ENCODE data around the gene VWA1.
"Not testable (repeated sequence)": the region's sequence is repeated elsewhere in the genome, so short reads cannot be mapped to it uniquely, and the experiment has no call there.

The VWA1 gene

DNA sequence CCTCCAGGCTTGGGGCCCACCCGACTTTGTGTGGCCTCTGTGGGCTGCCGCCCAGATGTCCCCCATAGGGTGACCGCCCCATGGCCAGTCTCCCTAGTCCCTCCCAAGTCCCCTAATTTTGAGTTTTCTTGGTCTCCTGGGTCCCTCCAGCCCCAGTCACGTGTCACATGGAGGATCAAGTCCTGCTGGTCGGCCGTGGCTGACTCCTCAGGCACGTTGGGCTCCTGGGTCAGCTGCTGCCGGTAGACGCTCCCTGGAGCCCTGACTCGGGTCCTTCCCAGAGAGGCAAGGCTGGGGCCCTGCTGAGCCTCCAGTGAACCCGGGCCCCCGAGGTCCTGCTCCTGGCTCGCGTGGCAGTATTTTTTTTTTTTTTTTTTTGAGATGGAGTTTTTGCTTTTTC is 24.2 kb downstream of the VWA1 start:
- not testable (repeated sequence) for DNase-seq

DNA sequence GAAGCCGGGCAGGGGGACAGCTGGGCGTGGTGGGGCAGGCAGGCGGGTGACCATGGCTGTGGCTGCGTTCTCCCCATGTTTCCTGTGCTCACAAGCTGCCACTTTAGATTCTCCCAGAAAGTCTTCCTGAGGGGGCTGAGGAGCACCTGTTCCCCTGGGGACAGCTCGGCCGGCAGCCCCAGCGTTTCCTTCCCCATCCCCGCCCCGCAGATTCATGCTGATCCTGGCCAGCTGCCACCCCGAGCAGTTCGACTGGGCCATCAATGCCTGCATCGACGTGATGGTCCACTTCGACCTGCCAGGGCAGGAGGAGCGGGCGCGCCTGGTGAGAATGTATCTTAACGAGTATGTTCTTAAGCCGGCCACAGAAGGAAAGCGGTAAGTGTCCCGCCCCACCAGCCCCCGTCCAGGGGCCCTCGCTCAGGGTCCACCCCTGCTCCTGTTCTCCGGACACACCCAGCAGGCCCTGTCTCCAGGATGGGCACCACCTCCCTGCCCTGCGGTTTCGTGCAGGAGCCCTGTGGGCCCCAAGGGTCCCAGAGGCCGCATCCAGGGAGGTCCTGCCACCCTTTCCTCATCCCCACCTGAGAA is 25.1 kb downstream of the VWA1 start:
- no peak for DNase-seq

DNA sequence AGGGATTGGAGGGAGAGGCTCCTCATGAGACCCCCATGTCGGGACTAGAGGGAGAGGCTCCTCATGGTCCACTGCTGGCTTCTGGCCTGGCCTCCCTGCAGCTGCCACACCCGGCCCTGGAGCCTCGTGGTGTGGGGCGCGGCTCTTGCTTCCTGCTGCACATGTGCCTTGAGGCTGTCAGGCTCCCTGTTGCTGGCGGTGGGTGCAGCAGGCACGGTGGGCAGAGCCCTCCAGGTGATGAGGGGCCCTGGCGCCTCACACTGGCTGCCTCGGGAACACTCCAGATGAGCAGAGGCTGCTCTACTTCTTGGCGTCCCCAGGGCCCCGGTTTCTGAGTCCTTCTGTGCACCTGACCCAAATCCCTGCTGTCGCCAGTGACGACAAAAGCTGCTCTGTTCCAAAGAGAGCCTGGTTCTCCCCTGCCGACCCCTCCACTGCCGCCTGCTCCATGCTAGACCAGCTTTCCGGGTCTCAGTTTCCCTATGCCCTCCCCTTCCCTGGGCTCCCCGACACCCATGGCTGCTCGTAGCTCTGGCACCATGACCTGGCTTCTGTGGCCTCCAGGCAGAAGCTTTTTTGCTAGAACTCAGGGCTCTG is 26.3 kb downstream of the VWA1 start:
- DNase-seq = no peak

DNA sequence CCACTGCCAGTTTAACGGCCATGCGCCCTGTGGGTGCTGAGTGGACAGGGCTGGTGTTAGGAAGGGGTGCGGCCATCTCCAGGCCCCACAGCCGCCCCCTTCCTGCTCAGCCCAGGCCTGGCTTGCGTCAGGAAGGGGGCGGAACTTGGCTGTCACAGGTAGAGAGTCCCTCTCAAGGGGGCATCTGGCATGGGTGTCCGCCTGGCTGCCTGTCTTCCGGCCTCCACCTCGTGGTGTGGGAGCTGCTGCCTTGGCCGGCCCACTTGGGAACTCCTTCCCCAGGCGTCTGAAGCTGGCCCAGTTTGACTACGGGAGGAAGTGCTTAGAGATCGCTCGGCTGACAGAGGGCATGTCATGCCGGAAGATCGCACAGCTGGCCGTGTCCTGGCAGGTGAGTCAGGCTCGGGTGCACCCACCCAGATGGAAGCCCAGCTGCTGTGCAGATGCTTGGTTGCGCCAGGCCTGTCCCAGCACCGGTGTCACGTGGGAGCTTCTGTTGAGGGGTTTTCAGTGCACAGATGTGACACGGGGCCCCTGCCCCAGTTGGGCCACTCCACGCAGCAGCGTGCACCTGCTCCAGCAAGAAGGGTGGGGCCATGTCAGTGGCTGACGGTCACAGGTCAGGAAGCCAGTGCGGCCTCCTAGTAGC is 27.0 kb downstream of the VWA1 start:
- DNase-seq = no peak

DNA sequence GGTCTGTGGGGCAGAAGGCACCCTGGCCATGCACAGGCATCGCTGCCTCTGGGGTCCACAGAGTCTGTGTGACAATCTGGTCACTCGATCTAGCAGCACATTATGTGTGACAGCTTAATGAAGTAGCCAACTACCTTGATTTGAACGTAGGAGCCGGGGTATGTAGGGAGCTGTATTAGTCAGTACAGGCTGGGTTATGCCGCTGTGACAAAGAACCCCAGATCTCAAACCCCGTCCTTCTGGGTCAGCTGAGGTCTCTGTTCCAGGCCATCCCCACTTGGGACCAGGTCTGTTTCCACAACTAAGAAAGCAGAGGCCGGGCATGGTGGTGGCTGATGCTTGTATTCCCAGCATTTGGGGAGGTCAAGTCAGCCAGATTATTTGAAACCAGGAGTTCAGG is 27.8 kb downstream of the VWA1 start:
- DNase-seq = no peak

DNA sequence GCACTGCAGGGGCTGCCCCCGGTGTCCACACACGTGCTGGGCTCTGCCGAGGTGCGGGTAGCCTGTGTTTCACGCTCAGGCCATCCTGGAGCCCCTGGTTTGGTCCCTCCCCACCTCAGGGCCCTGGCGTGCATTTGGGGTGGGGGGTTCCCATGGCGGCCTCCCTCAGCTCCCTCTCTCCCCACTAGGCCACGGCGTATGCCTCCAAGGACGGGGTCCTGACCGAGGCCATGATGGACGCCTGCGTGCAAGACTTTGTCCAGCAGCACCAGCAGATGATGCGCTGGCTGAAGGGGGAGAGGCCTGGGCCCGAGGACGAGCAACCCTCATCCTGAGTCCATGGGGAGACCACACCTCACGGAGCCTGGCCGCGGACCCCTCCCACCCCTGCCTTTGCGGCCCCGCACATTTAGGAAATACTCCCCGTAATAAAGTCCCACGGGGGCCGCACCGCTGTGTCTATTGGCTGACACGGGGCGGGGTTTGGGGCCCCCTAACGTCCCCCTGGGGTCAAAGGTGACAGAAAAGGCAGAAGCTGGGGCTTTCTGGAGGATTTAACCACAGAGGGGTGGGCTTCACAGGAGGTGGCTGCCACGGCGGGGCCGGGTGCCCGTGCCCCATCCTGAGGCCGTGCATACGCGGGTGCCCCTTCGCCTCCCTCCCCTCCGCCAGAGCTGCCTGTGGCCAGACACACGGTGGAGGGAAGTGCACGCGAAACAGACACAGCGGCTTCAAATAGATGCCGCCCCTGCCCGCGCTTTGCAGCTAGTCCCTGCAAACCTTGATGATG is 32.9 kb downstream of the VWA1 start:
- not testable (repeated sequence) for DNase-seq

DNA sequence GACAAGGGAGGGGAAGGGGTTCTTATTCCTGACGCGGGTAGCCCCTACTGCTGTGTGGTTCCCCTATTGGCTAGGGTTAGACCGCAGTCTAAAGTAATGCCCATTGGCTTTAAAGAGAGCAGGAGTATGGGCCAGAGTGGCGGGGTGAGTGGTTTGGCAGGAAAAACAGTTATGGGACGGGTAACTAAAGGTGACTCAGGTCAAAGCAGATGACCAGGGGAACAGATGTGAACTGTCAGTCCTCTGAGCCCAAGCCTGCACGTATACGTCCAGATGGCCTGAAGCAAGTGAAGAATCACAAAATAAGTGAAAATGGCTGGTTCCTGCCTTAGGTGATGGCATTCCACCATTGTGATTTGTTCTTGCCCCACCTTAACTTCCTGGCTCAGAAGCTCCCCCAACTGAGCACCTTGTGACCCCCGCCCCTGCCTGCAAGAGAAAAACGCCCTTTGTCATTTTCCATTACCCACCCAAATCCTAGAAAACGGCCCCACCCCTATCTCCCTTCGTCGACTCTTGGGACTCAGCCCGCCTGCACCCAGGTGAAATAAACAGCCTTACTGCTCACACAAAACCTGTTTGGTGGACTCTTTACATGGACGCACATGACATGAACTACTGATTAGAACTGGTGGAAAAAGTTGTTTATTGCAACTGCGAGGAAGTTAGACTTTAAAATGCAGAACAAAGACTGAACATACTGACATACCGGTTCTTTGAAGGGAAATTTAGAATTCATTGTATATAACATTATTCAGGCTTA is 35.3 kb downstream of the VWA1 start:
- no peak for DNase-seq

DNA sequence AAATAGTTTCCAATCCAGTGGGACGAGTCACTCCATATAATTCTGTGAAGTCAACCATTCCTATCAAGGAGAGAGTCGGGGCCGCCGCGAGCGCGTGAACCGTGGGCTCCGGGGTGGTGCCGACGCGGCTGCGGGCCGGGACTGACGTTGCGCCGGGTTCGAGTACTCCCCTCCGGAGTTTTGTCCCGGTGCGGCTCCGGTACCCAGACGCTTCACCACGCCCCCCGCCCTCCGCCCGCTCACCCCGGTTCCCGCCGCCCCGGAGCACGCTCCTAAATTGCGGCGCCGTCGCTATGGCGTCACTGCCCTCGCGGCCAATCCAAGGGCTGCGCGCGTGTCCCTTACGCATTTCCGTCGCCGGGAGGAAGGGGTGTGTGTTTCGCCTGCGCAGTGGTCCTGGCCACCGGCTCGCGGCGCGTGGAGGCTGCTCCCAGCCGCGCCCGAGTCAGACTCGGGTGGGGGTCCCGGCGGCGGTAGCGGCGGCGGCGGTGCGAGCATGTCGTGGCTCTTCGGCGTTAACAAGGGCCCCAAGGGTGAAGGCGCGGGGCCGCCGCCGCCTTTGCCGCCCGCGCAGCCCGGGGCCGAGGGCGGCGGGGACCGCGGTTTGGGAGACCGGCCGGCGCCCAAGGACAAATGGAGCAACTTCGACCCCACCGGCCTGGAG is 36.0 kb downstream of the VWA1 start, which contains the start of gene ATAD3B:
Gene ATAD3B, plus strand, starts transcription at position 377 of the 664 bp plus-strand sequence. Its CDS starts 120 bp downstream, at position 497.
- peak; percentile 89 for DNase-seq

DNA sequence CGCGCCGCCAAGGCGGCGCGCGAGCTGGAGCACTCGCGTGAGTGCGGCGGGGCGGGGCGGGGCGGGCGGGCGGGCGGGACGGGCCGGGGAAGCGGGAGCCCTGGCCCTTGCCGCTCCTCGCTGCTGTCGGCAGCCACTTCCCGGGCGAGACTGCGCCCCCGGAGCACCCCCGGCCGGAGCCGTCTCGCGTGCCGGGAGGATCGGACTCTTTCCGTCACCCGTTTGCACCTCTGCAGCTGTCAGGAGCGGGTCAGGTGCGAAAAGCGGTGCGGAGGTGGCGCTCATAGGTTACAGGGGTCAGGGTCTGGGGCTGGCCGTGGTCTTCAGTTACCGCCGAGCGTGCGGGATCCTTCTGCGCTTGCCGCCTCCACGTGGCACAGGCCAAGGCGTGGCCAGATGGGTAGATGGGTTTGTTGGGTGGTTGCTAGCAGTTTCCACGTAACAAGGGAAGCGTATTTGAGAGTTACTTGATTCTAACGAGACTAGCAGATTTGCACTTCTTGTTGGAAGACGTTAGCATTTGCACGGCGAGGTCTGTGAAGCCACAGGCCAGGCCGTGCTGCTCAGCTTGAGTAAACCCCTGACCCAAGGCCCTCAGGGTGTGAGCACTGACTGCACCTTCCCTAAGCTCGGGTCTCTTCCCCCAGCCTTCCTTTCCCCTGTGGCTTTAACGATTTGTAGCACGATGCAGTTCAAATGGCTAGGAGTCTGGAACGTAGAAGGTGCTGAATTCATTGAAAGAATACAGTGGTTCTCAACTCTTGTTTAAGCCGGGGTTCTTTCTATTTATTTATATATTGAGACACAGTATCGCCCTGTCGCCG is 36.8 kb downstream of the VWA1 start:
- DNase-seq = not testable (repeated sequence)

DNA sequence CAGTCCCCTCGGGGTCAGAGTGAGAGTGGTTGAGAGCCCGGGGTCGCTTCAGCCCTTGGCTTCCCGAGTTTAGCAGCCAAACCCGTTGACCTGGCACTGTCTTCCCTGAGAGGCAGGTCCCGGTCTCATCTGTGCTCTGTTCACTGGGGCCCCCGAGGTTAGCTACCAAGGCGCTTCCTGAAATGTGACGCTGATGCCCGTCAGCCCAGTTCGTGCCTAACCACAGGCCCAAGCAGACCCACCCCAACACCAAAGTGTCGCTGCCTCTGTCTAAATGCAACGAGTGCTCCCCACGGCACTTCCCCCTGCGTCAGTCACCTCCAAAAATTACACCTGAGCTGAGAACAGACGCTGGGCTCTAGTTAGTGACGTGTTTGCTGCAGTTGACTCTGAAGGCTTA is 40.5 kb downstream of the VWA1 start:
- DNase-seq = not testable (repeated sequence)

DNA sequence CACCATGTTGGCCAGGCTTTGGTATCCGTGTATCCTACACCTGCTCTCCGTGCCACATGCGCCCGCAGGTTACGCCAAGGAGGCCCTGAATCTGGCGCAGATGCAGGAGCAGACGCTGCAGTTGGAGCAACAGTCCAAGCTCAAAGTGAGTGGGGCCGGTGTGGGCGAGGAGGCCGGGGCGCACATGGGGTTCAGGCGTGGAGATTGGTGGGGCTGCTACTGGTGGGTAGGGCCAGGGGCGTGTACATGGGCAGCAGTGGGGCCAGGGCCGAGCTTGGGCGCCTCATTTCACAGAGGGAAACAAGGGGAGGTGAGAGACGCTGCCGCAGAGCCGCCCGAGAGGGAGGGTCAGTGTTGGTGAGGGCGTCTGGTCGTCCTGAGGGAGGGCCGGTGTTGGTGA is 41.7 kb downstream of the VWA1 start:
- no peak for DNase-seq

DNA sequence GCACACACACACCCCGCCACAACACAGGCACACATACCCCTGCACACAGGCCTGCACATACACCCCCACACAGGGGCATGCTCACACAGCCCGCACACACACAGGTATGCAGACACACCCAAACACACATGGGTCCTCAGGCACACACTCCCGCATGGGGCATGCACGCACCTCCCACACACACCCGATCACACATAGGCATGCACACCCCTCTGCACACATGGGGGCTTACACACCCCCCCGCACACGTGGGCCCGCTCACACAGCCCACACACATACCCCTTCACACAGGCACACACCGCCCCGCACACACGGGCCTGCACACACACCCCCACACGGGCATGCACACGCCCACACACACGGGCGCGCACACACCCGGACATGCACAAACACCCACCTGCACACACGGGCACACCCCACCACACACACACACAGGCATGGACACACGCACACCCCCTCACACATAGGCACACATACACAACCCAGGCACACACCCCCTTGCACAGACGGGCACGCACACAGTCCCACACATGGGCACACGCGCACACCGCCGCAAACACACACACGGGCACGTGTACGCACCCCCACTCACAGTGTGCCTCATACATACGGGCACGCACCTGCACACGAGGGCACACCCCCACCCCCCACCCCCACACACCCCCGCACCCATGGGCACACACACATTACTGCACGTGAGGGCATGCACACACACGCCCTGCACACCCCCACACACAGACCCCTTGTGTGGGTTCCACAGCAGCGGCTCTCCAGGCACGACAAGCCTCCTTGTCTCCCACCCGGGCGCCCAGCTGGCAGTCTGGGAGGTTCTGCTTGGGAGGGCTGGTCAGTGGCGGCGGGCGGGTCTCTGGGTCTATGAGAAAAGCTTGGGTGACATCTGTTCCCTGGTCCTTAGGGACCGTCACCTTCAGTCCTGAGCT is 44.3 kb downstream of the VWA1 start:
- no peak for DNase-seq

DNA sequence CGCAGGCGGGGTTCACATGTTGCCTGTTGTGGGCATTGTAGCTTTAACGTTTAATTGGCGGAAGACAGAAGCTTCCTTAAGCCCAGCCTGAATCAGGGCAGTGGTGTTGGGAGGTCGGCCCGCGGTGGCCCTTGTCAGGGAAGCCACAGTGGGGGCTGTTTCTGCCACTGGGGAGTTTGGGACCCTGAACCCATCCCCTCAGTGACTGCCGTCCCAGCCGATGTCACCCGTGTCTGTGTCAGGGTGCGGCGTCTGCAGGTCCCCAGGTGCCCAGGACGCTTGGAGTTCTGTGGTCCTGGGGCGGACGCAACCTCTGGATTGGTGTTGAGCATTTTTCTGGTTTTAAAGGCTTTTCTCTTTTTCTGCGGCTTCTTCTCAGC is 45.0 kb downstream of the VWA1 start:
- DNase-seq = not testable (repeated sequence)

DNA sequence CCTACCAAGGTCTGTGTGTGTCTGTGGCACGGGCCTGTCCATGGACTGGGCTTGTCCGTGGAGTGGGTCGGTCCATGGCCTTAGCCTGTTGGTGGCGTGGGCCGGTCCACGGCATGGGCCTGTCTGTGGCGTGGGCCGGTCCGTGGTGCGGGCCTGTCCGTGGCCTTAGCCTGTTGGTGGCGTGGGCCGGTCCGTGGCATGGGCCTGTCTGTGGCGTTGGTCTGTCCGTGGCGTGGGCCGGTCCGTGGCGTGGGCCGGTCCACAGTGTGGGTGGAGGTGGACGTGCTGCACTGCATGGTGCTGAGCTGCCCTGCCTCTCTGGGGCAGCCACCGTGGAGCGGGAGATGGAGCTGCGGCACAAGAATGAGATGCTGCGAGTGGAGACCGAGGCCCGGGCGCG is 46.3 kb downstream of the VWA1 start:
- not testable (repeated sequence) for DNase-seq

DNA sequence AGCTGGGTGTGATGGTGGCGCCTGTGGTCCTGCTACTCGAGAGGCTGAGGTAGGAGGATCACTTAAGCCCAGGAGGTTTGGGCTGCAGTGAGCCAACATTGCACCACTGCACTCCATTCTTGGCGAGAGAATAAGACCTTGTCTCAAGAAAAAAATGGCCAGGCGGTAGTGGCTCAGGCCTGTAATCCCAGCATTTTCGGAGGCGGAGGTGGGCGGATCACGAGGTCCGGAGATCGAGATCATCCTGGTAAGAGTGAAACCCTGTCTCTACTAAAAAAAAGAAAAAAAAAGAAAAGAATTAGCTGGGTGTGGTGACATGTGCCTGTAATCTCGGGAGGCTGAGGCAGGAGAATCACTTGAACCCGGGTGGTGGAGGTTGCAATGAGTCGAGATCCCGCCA is 47.4 kb downstream of the VWA1 start:
- DNase-seq = no peak

DNA sequence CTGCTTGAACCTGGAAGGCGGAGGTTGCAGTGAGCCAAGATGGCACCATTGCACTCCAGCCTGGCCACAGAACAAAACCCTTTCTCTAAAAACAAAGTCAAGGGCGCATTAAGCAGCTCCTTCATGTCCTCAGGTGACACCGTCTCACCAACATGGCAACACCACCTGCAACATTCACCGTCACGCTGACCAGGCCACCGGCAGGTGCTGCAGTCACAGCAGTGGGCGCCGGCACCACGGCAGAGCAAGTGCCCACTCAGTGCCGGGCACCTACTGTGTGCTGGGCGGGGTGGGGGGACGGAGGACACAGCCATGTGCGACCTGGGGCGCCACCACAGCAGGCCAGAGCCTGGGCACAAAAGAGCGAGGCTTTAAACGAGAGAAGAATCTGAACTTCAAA is 48.2 kb downstream of the VWA1 start:
- no peak for DNase-seq

DNA sequence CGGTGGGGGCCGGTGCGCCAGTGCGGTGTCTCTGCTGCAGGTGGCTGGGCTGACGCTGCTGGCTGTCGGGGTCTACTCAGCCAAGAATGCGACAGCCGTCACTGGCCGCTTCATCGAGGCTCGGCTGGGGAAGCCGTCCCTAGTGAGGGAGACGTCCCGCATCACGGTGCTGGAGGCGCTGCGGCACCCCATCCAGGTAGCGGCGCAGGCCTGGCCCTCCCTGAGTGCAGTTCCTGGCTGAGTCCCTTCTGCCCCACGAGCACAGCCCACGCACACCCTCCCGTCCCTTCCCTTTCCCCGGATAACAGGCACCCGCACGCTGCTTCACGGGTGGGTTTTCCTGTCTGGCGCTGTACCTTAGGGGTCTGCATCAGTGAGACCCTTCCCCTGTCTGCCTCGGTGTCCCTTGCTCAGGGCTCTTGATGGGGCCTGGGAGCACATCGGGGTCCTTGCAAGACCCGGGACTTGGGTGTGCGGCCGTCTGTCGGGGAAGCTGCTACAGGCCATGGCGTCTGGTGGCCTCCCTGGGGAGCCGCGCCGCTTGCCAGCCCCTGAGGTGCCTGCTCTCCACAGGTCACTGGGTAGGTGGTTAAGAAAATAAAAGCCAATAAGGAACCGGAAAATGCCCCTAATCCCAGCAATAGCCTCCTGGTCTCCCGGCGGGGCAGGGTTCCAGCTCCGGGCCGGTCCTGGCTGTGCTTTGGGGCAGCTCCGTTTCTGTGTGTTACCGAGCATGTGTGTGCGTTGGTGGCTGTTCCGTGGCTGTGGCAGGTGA is 49.7 kb downstream of the VWA1 start:
- not testable (repeated sequence) for DNase-seq

DNA sequence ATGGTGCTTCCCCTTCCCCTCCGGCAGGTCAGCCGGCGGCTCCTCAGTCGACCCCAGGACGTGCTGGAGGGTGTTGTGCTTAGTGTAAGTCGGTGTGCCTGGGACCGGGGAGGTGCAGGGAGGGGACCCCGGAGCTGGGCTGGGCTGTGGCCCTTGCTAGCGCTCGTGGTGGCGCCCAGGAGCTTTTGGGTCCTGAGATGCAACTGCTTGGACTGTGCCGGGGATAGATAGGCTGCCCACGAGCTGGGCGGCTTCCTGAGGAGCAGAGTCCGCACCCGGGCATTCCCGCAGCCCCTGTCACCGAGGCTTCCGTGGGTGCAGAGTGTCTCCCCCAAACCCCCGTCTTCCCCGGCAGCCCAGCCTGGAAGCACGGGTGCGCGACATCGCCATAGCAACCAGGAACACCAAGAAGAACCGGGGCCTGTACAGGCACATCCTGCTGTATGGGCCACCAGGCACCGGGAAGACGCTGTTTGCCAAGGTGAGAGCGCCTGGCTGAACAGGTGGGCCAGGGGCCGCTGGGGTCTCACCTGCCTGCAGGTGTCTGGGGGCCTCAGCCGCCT is 50.3 kb downstream of the VWA1 start:
- not testable (repeated sequence) for DNase-seq

DNA sequence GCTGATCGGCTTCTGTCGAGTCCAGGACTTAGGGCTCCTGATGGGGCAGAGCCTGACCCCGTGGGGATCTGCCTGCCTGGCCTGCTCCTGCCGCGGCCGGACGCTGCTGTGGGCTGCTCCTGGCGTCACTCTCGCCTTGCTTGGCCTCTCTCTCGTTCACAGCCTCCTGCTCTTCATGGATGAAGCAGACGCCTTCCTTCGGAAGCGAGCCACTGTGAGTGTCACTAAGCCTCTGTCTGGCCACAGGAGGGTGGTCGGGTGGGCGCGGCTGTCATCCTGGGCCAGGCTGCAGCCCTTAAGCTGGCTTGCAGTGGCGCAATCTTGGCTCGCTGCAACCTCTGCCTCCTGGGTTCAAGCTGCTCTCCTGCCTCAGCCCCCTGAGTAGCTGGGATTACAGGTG is 52.2 kb downstream of the VWA1 start:
- no peak for DNase-seq
